Immature natural killer cell (primary cell): ENCODE results near the gene PIEZO2. TPM values are rescaled to one million over a fixed set of nuclear protein-coding genes. Genes with fewer than 3 reads are reported as not detected.

Source experiments
- DNase-seq, 3 donors: peaks; one replicate each; pipeline ENCODE4 v3.0.0; 2022; ENCODE audit warnings: mixed read lengths in 1 of 3
- H3K27ac Mint-ChIP-seq, 6 donors: one replicate each; pipeline ENCODE4 v1.8.0; 2020; ENCODE audit warnings: mixed read lengths in 6 of 6, mild to moderate bottlenecking in 5 of 6, inconsistent platforms in 4 of 6, moderate library complexity in 3 of 6
- H3K27me3 Mint-ChIP-seq, 3 donors: one replicate each; pipeline ENCODE4 v1.8.0; 2020 to 2021; ENCODE audit warnings: low read depth in 3 of 3, mild to moderate bottlenecking in 3 of 3, mixed read lengths in 3 of 3, moderate library complexity in 3 of 3, inconsistent platforms in 1 of 3
- H3K36me3 Mint-ChIP-seq, 3 donors: one replicate each; pipeline ENCODE4 v1.8.0; 2020; ENCODE audit warnings: mixed read lengths in 3 of 3, inconsistent platforms in 2 of 3, mild to moderate bottlenecking in 2 of 3
- H3K4me1 Mint-ChIP-seq, 2 donors: one replicate each; pipeline ENCODE4 v1.8.0; 2020; ENCODE audit warnings: inconsistent platforms in 2 of 2, mild to moderate bottlenecking in 2 of 2, mixed read lengths in 2 of 2, moderate library complexity in 1 of 2
- H3K4me3 Mint-ChIP-seq, 5 donors: one replicate each; pipeline ENCODE4 v1.8.0; 2020; ENCODE audit warnings: mild to moderate bottlenecking in 5 of 5, mixed read lengths in 5 of 5, inconsistent platforms in 3 of 5, moderate library complexity in 3 of 5
- H3K9me3 Mint-ChIP-seq, 6 donors: one replicate each; pipeline ENCODE4 v1.8.0; 2020; ENCODE audit warnings: mild to moderate bottlenecking in 6 of 6, mixed read lengths in 6 of 6, inconsistent platforms in 4 of 6, moderate library complexity in 3 of 6
- polyA plus RNA-seq, 3 donors: library from polyadenylated mRNA; unstranded; fragments of 300-500 nt; fragmentation: Illumina TruSeq; gene quantifications; one replicate each; pipeline ENCODE4 v1.2.3, GENCODE V29; 2021

Gene PIEZO2
- polyA plus RNA-seq, 3 donors from 2014 or later, result not detected

- H3K27ac Mint-ChIP-seq, result no peak overlapping the region
- peaks cover 0 to 3% (median 0%) of the 10 kb centered on the region in 6 donors for H3K9me3 Mint-ChIP-seq
- DNase-seq, result no peak
- H3K27me3 Mint-ChIP-seq, result no peaks in the 10 kb centered on the region
- H3K36me3 Mint-ChIP-seq, result no peaks in the 10 kb centered on the region
- no peak overlapping the region for H3K4me3 Mint-ChIP-seq
- no peaks in the 10 kb centered on the region for H3K4me1 Mint-ChIP-seq
Measured at GRCh38 chr18:11008505-11008904, 140.9 kb downstream of the PIEZO2 start.

DNA sequence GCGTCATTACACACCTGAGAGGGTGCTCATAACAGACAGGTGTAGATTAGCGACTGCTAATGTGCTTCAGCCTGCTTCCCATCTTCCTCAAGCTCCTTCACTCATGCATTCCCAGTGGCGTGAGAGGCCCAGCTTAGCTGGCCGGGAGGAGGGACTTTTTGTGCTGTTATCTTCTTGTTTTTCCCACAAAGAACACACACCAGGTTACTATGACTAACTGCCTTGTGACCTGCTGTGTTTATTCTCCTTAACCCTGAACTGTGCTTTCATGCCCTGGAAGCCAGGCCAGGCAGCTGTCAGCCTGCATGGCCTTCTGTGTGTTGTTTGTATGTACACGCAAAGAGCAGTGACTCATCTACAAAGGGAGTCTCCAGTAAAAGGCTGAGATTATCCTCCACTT, 143.8 kb downstream of the PIEZO2 start:
- H3K9me3 Mint-ChIP-seq, result peaks cover 0 to 5% (median 0%) of the 10 kb centered on the region in 6 donors
- no peaks in the 10 kb centered on the region for H3K27me3 Mint-ChIP-seq
- H3K36me3 Mint-ChIP-seq, result no peaks in the 10 kb centered on the region
- no peak overlapping the region for H3K27ac Mint-ChIP-seq
- DNase-seq, result no peak
- H3K4me3 Mint-ChIP-seq, result no peak overlapping the region
- no peaks in the 10 kb centered on the region for H3K4me1 Mint-ChIP-seq

DNA sequence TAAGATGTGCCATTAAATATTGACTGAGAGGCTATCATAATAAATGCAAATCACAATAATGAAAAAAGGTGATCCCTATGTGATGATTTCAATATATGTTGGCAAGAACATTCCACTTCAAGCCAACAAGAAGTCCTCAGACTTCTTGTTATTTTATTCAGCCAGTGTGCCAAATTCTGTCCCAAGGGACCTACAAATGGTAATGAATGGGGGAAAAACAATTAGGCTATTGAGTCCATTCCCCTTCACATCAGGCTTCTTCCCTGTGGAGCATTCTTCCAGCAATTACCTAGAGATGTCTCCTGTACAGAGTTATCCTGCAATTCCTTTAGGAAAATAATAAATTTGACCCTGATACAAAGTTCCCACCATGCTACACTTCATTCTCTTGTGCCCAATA, 144.4 kb downstream of the PIEZO2 start:
- Mint-ChIP-seq H3K9me3 (peaks cover 0 to 5% (median 0%) of the 10 kb centered on the region in 6 donors), H3K4me3 (no peak overlapping the region), H3K4me1 (no peaks in the 10 kb centered on the region), H3K27me3 (no peaks in the 10 kb centered on the region), H3K27ac (no peak overlapping the region), H3K36me3 (no peaks in the 10 kb centered on the region)
- DNase-seq, result no peak

GRCh38 chr18:11004294-11004693, 145.1 kb downstream of the PIEZO2 start:
- Mint-ChIP-seq H3K4me3 (no peak overlapping the region), H3K27me3 (no peaks in the 10 kb centered on the region), H3K9me3 (peaks cover 0 to 5% (median 0%) of the 10 kb centered on the region in 6 donors), H3K4me1 (no peaks in the 10 kb centered on the region), H3K36me3 (no peaks in the 10 kb centered on the region), H3K27ac (no peak overlapping the region)
- no peak for DNase-seq

DNA sequence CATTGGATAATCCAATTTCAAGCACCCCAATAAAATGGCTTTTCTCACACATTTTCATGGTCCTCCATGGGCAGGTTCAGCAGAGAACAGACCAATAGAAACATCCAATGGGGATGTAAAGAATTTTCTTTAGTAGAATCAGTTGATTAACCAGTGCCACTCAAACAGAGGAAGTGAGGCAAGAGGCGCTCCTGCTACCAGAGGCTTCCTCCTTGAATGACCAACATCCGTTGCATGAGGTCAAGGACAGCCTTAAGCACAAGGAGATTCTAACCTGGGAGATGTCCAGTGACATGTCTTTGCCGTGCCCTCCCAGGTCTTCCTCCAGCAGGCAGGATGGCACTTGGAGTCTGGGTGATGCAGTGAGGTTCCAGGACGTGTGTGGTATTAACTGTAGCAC, 146.6 kb downstream of the PIEZO2 start:
- H3K9me3 Mint-ChIP-seq, result peaks cover 0 to 5% (median under 1%) of the 10 kb centered on the region in 6 donors
- H3K36me3 Mint-ChIP-seq, result no peaks in the 10 kb centered on the region
- H3K4me3 Mint-ChIP-seq, result no peak overlapping the region
- DNase-seq, result no peak
- H3K27ac Mint-ChIP-seq, result no peak overlapping the region
- no peaks in the 10 kb centered on the region for H3K4me1 Mint-ChIP-seq
- H3K27me3 Mint-ChIP-seq, result no peaks in the 10 kb centered on the region

- Mint-ChIP-seq H3K4me3 (no peak overlapping the region), H3K4me1 (no peaks in the 10 kb centered on the region), H3K27me3 (no peaks in the 10 kb centered on the region), H3K36me3 (no peaks in the 10 kb centered on the region), H3K27ac (no peak overlapping the region), H3K9me3 (peaks cover 0 to 5% (median 3%) of the 10 kb centered on the region in 6 donors)
- DNase-seq, result no peak
Measured at GRCh38 chr18:11002277-11002676, 147.1 kb downstream of the PIEZO2 start.

DNA sequence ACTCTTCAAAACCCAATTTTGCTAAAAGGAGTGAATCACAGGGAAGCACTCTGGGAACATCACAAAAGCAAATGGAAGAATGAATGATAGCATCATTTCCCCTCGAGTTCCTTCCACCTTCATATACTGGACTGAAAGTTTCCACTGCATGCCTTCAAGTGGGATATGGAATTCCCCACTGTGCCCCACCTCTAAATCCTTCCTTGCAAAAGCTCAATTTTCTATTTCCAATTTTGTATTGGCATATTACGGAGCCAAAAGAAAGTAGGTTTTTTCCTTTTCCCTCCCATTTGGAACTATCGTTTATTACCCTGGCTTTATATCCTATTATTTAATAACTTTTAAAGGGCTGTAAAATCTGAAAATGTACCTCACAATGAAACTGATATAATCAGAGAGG, 149.3 kb downstream of the PIEZO2 start:
- peaks cover 0 to 3% (median 0%) of the 10 kb centered on the region in 3 donors for H3K36me3 Mint-ChIP-seq
- H3K9me3 Mint-ChIP-seq, result peaks cover 1 to 19% (median 12%) of the 10 kb centered on the region in 6 donors
- no peak overlapping the region for H3K4me3 Mint-ChIP-seq
- no peaks in the 10 kb centered on the region for H3K4me1 Mint-ChIP-seq
- H3K27me3 Mint-ChIP-seq, result no peaks in the 10 kb centered on the region
- no peak overlapping the region for H3K27ac Mint-ChIP-seq
- DNase-seq, result no peak

- no peak for DNase-seq
- Mint-ChIP-seq H3K9me3 (peaks cover 4 to 31% (median 16%) of the 10 kb centered on the region in 6 donors), H3K27ac (no peak overlapping the region), H3K36me3 (peaks cover 0 to 3% (median 0%) of the 10 kb centered on the region in 3 donors), H3K27me3 (no peaks in the 10 kb centered on the region), H3K4me3 (no peak overlapping the region), H3K4me1 (no peaks in the 10 kb centered on the region)
Measured at GRCh38 chr18:10997885-10998284, 151.5 kb downstream of the PIEZO2 start.

DNA sequence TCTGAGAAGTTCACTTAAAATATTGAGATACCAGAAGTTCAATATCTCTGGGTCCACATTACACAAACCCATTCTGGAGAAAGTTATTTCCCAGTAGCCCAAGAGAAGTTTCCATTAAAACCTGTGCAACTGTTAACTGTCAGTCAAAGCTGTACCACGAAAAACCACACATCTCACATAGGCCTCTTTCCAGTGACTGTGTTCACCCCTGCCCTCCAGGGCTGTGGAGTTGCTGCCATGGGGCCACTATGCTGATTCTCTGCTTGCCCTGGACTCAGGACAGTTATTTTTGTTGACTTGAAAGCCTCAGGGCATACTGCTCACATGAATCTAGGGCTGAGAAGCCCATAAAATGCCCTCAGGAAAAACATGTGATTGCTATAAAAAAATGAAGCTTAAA, 153.8 kb downstream of the PIEZO2 start:
- Mint-ChIP-seq H3K4me3 (no peak overlapping the region), H3K36me3 (peaks cover 0 to 3% (median 0%) of the 10 kb centered on the region in 3 donors), H3K27ac (no peak overlapping the region), H3K9me3 (peaks cover 8 to 35% (median 21%) of the 10 kb centered on the region in 6 donors), H3K4me1 (no peaks in the 10 kb centered on the region), H3K27me3 (peaks cover 0 to 2% (median 0%) of the 10 kb centered on the region in 3 donors)
- no peak for DNase-seq

DNA sequence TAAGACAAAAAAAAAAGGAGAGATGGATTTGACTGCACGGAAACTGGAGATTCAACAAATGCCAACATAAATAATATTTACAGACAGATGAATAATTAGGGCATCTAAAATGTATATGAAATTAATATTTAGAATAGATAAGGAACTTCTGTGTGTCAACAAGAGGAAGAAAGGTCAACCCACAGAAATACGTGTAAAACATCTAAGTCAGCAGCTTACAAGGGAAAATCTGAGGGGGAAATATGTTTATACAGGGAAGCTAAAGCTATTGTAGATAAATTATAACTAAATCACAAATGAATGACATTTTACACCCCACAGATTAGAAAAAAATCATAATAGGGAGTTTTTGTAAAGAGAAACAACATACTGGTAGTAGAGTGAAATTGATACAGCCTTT, 159.9 kb downstream of the PIEZO2 start:
- Mint-ChIP-seq H3K4me3 (no peak overlapping the region), H3K27ac (no peak overlapping the region), H3K27me3 (peaks cover 0 to 2% (median 0%) of the 10 kb centered on the region in 3 donors), H3K36me3 (no peaks in the 10 kb centered on the region), H3K9me3 (peaks cover 1 to 31% (median 15%) of the 10 kb centered on the region in 6 donors), H3K4me1 (no peaks in the 10 kb centered on the region)
- DNase-seq, result no peak

GRCh38 chr18:10985689-10986088, 163.7 kb downstream of the PIEZO2 start:
- Mint-ChIP-seq H3K27me3 (no peaks in the 10 kb centered on the region), H3K9me3 (peaks cover 4 to 32% (median 12%) of the 10 kb centered on the region in 6 donors), H3K4me1 (no peaks in the 10 kb centered on the region), H3K36me3 (no peaks in the 10 kb centered on the region), H3K27ac (no peak overlapping the region), H3K4me3 (no peak overlapping the region)
- no peak for DNase-seq

- no peaks in the 10 kb centered on the region for H3K36me3 Mint-ChIP-seq
- H3K27me3 Mint-ChIP-seq, result no peaks in the 10 kb centered on the region
- no peak for DNase-seq
- H3K4me1 Mint-ChIP-seq, result no peaks in the 10 kb centered on the region
- H3K27ac Mint-ChIP-seq, result no peak overlapping the region
- no peak overlapping the region for H3K4me3 Mint-ChIP-seq
- H3K9me3 Mint-ChIP-seq, result peaks cover 4 to 13% (median 8%) of the 10 kb centered on the region in 6 donors
Measured at GRCh38 chr18:10979411-10979810, 170.0 kb downstream of the PIEZO2 start.

DNA sequence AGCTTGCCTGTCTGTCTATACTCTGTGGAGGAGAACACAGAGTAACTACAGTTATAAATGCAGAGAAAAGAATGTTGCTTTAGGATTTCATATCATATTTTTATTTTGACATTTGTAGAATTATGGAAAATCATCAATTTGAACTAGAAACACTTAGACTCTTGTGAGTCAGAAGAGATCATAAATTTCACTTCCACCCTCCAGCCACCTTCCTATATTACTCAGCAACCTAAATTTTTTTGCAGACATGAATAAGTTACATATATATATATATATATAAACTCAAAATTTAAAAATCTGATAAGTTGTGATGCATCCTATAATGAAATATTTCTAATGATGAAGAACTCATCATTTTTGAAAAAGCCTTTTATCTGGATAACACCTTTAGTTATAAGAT, 172.3 kb downstream of the PIEZO2 start:
- Mint-ChIP-seq H3K27ac (no peak overlapping the region), H3K9me3 (peaks cover 0 to 5% (median 2%) of the 10 kb centered on the region in 6 donors), H3K4me1 (no peaks in the 10 kb centered on the region), H3K4me3 (no peak overlapping the region), H3K36me3 (no peaks in the 10 kb centered on the region), H3K27me3 (no peaks in the 10 kb centered on the region)
- DNase-seq, result no peak

DNA sequence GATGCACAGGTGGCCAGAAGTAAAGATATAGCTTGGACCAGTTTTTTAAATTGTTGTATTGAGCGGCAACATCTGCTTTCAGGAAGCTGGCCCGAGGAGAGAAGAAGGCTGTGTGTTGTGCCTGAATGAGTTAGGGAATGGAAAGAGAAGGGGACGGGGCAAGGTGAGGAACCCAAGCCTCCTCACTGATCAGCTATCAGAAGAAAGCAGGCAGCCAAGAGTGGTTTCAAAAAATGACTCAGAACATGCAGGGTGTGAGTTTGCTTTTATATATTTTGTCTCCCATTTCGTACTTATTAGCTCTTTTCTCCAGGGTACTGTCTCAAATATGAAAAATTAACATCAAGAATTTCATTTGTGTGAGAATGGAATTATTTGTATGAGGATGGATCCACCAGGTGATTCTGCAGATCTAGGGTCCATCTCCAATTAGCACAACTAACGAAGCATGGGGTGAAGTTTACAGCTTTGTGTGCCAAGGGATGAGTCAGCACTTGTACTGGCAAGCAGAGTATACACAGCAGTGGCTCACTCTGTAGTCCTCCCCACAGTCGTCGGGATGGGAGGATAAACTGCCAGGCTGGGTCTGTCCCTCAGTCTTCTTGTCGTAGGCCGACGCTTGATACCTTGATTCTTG, 175.7 kb downstream of the PIEZO2 start:
- Mint-ChIP-seq H3K27me3 (no peaks in the 10 kb centered on the region), H3K36me3 (no peaks in the 10 kb centered on the region), H3K4me3 (no peak overlapping the region), H3K4me1 (no peaks in the 10 kb centered on the region), H3K27ac (no peak overlapping the region), H3K9me3 (peaks cover 0 to 11% (median 6%) of the 10 kb centered on the region in 6 donors)
- DNase-seq, result no peak

DNA sequence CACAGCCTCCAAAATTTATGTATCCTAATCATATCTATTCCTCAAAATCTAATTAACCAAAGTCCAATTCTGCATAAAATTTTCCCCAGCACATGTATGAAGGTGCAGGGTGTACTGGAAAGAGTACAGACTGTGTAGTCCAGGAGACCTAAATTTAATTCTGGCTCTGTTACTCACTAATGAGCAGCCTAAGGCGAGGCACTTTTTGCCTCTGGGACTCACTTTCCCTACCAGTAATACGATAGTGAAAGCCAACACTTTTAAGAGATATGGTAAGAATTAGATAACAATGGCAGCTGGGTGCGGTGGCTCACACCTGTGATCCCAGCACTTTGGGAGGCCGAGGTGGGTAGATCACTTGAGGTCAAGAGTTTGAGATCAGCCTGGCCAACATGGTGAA, 177.7 kb downstream of the PIEZO2 start:
- Mint-ChIP-seq H3K36me3 (no peaks in the 10 kb centered on the region), H3K27ac (no peak overlapping the region), H3K4me1 (no peaks in the 10 kb centered on the region), H3K4me3 (no peak overlapping the region), H3K27me3 (no peaks in the 10 kb centered on the region), H3K9me3 (peaks cover 0 to 18% (median 6%) of the 10 kb centered on the region in 6 donors)
- DNase-seq, result no peak
